ENCODE measurements around the gene RECK.
"Not testable (repeated sequence)": the region's sequence is repeated elsewhere in the genome, so short reads cannot be mapped to it uniquely, and the experiment has no call there.

Gene RECK

GRCh38 chr9:36074870-36075532, 38.3 kb downstream of the RECK start:
- peak; percentile 1 for DNase-seq

GRCh38 chr9:36078051-36078450, 41.3 kb downstream of the RECK start:
- no peak for DNase-seq

- DNase-seq: no peak
These were observed 43.8 kb downstream of the RECK start for GRCh38 chr9:36080519-36080918.

GRCh38 chr9:36082931-36083330, 46.2 kb downstream of the RECK start:
- DNase-seq: no peak

GRCh38 chr9:36086442-36086841, 49.7 kb downstream of the RECK start:
- no peak for DNase-seq

GRCh38 chr9:36087054-36087453, 50.3 kb downstream of the RECK start:
- not testable (repeated sequence) for DNase-seq

- no peak for DNase-seq
These were observed 51.3 kb downstream of the RECK start for GRCh38 chr9:36088020-36088419.

GRCh38 chr9:36091026-36091953, 54.6 kb downstream of the RECK start:
- no peak for DNase-seq

- no peak for DNase-seq
These were observed 55.3 kb downstream of the RECK start for GRCh38 chr9:36092014-36092413.

- DNase-seq: no peak
These were observed 55.9 kb downstream of the RECK start for GRCh38 chr9:36092509-36093215.

GRCh38 chr9:36093384-36093783, 56.7 kb downstream of the RECK start:
- no peak for DNase-seq

GRCh38 chr9:36099718-36100117, 63.0 kb downstream of the RECK start:
- DNase-seq: no peak

- DNase-seq: no peak
These were observed 63.8 kb downstream of the RECK start for GRCh38 chr9:36100532-36100931.

GRCh38 chr9:36101916-36102741, 65.4 kb downstream of the RECK start:
- no peak for DNase-seq

GRCh38 chr9:36102742-36103495, 66.2 kb downstream of the RECK start:
- DNase-seq: peak; percentile 60

GRCh38 chr9:36109071-36109470, 72.4 kb downstream of the RECK start:
- no peak for DNase-seq

- no peak for DNase-seq
These were observed 73.7 kb downstream of the RECK start for GRCh38 chr9:36110434-36110833.

- no peak for DNase-seq
These were observed 75.8 kb downstream of the RECK start for GRCh38 chr9:36112516-36112915.

GRCh38 chr9:36113999-36114398, 77.3 kb downstream of the RECK start:
- no peak for DNase-seq

GRCh38 chr9:36116593-36116992, 79.9 kb downstream of the RECK start:
- DNase-seq: no peak

GRCh38 chr9:36118201-36118600, 81.5 kb downstream of the RECK start:
- no peak for DNase-seq

- no peak for DNase-seq
These were observed 82.0 kb downstream of the RECK start for GRCh38 chr9:36118706-36119105.
